Endothelial cell of umbilical vein (primary cell): ENCODE measurements around the gene EXOC5. TPM values are rescaled to one million over a fixed set of nuclear protein-coding genes. Genes with fewer than 3 reads are reported as not detected.

Experiments used
- BruUV-seq: library from RNA; stranded (reverse); fragments of 400-500 nt; replicated peaks from 2 replicates; lab custom pipeline; 2021; lab: Mats Ljungman, UMichigan
- CTCF ChIA-PET: fragments of 300-600, 350-600 bp; sonication (Branson Sonifier 250); formaldehyde crosslinking; loops from one replicate; lab custom pipeline; 2021; ENCODE audit warnings: antibody characterized with exemption, inconsistent platforms; lab: Charles Lee
- POLR2A ChIA-PET: fragments of 300-600, 350-600 bp; sonication (Branson Sonifier 250); formaldehyde crosslinking; loops from one replicate; lab custom pipeline; 2021; ENCODE audit warnings: antibody characterized with exemption, inconsistent platforms; lab: Charles Lee
- DNase-seq: peaks from one replicate; pipeline ENCODE4 v3.0.0-alpha.2; 2011; ENCODE audit warnings: low read depth, low spot score
- FAIRE-seq: peaks from 2 replicates; lab custom pipeline; 2011; peaks lifted over from hg19 to GRCh38; lab: Jason Lieb, UNC
- H2AFZ ChIP-seq: 2 replicates; pipeline ENCODE4 v1.6.0; 2012; ENCODE audit warnings: low read depth, low read length, control low read depth, inconsistent platforms
- H3K27ac ChIP-seq: 2 replicates; pipeline ENCODE4 v1.5.1; 2011; ENCODE audit warnings: low read depth, mild to moderate bottlenecking, control low read depth, low read length, moderate library complexity; ENCODE audit not compliant: insufficient read depth
- H3K27me3 ChIP-seq, 2 experiments: 2 replicates each; pipeline versions ENCODE4 v1.6.0 to v1.6.1; 2011; ENCODE audit warnings: low read length in 2 of 2, mixed read lengths in 1 of 2; ENCODE audit not compliant: control insufficient read depth in 2 of 2, insufficient read depth in 2 of 2
- H3K36me3 ChIP-seq, 2 experiments: 2 replicates in 1 of 2; 3 replicates in 1 of 2; pipeline ENCODE4 v1.5.1; 2011; ENCODE audit warnings: low read length in 2 of 2, mild to moderate bottlenecking in 1 of 2, moderate library complexity in 1 of 2; ENCODE audit not compliant: control insufficient read depth in 2 of 2, insufficient read depth in 2 of 2; ENCODE audit errors: extremely low read depth in 1 of 2
- H3K4me1 ChIP-seq: 3 replicates; pipeline ENCODE4 v1.5.1; 2011; ENCODE audit warnings: mild to moderate bottlenecking, low read length; ENCODE audit not compliant: control insufficient read depth, insufficient read depth; ENCODE audit errors: extremely low read depth
- H3K4me2 ChIP-seq: 2 replicates; pipeline ENCODE4 v1.6.1; 2011; ENCODE audit warnings: low read length, control low read depth, mixed read lengths; ENCODE audit not compliant: insufficient read depth
- H3K4me3 ChIP-seq, 3 experiments: fragments of 200-600 bp in 1 of 3; sonication (generic), shearing (Covaris generic) in 1 of 3; replicated peaks in 1 of 3; 2 replicates each; pipeline ENCODE4 v1.5.1; 2011 to 2016; ENCODE audit warnings: control low read depth in 3 of 3, low read length in 3 of 3, mild to moderate bottlenecking in 2 of 3, inconsistent platforms in 1 of 3, low read depth in 1 of 3, moderate library complexity in 1 of 3; ENCODE audit not compliant: insufficient read depth in 1 of 3
- H3K79me2 ChIP-seq: 2 replicates; pipeline ENCODE4 v1.6.0; 2012; ENCODE audit warnings: low read length, inconsistent platforms; ENCODE audit not compliant: control insufficient read depth, insufficient read depth
- H3K9ac ChIP-seq: replicated peaks from 2 replicates; pipeline ENCODE3; 2011; ENCODE audit warnings: low read length, control low read depth; ENCODE audit not compliant: insufficient read depth; ENCODE audit errors: extremely low read depth
- H3K9me1 ChIP-seq: replicated peaks from 3 replicates; pipeline ENCODE4 v1.6.0; 2011; ENCODE audit warnings: mild to moderate bottlenecking, low read length; ENCODE audit not compliant: control insufficient read depth, insufficient read depth; ENCODE audit errors: extremely low read depth
- H3K9me3 ChIP-seq: replicated peaks from 2 replicates; pipeline ENCODE4 v1.5.1; 2012; ENCODE audit warnings: low read length, inconsistent platforms; ENCODE audit not compliant: control insufficient read depth, insufficient read depth
- H4K20me1 ChIP-seq: replicated peaks from 2 replicates; pipeline ENCODE3; 2011; ENCODE audit warnings: mild to moderate bottlenecking, low read length; ENCODE audit not compliant: control insufficient read depth, insufficient read depth; ENCODE audit errors: extremely low read depth
- EZH2 ChIP-seq: IDR thresholded peaks from 2 replicates; pipeline ENCODE4 v1.6.1; 2012; ENCODE audit warnings: borderline replicate concordance, low read depth, mild to moderate bottlenecking, moderate library complexity, low read length, inconsistent platforms; ENCODE audit not compliant: severe bottlenecking
- FOS ChIP-seq: IDR thresholded peaks from 2 replicates; pipeline ENCODE4 v1.6.1; 2011; ENCODE audit warnings: mild to moderate bottlenecking, low read length, moderate library complexity, borderline replicate concordance; ENCODE audit not compliant: insufficient read depth
- GATA2 ChIP-seq: IDR thresholded peaks from 2 replicates; pipeline ENCODE4 v1.7.0; 2011; ENCODE audit warnings: low read depth, mild to moderate bottlenecking, moderate library complexity, mixed read lengths, low read length; ENCODE audit not compliant: insufficient read length, insufficient read depth
- JUN ChIP-seq: IDR thresholded peaks from 2 replicates; pipeline ENCODE4 v1.6.1; 2011; ENCODE audit warnings: borderline replicate concordance, low read depth; ENCODE audit not compliant: insufficient read length, insufficient read depth
- MYC ChIP-seq: IDR thresholded peaks from one replicate; pipeline ENCODE4 v1.6.1; 2011; ENCODE audit warnings: mild to moderate bottlenecking, low read depth, low read length
- POLR2A ChIP-seq: IDR thresholded peaks from 2 replicates; pipeline ENCODE4 v1.6.1; 2012; ENCODE audit warnings: low read depth, mild to moderate bottlenecking, control low read depth, low read length
- POLR2AphosphoS5 ChIP-seq: IDR thresholded peaks from 2 replicates; pipeline ENCODE4 v1.6.1; 2012; ENCODE audit warnings: low read depth, mild to moderate bottlenecking, control low read depth, low read length, moderate library complexity; ENCODE audit not compliant: insufficient read depth
- dilution Hi-C: fragments of 300-500 bp; cut with MboI; formaldehyde crosslinking; loops from one replicate; pipeline ENCODE4 v1.15.0; 2019; ENCODE audit warnings: low sequenced_read_pairs; ENCODE audit not compliant: extremely low pct_ligation_motif_present
- intact Hi-C: fragments of 100-400 bp; cut with micrococcal nuclease; formaldehyde crosslinking; loops from one replicate; pipeline ENCODE4 v1.10.0; 2022
- polyA plus RNA-seq, 4 experiments: library from polyadenylated mRNA; depleted of rRNA in 3 of 4; stranded (reverse) in 3 of 4; unstranded in 1 of 4; fragments of >200 nt; gene quantifications; 2 replicates each; pipeline versions ENCODE4 v1.2.1 to v1.2.3, GENCODE V29; 2011 to 2012; ENCODE audit warnings: missing spikeins in 1 of 4
- total RNA-seq: library from RNA; stranded (reverse); gene quantifications from 2 replicates; pipeline ENCODE4 v1.2.3, GENCODE V29; 2021
- TF ChIP-seq, protein P1 (sequence below): IDR thresholded peaks from 2 replicates; pipeline ENCODE4 v1.6.1; 2011; ENCODE audit not compliant: insufficient read depth, insufficient read length
- TF ChIP-seq, protein P2 (sequence below), 2 donors: IDR thresholded peaks; 1 replicate in 1 of 2; 2 replicates in 1 of 2; pipeline ENCODE4 v1.5.1; 2011; ENCODE audit warnings: low read length in 2 of 2, mild to moderate bottlenecking in 2 of 2, moderate library complexity in 2 of 2, control low read depth in 1 of 2, inconsistent platforms in 1 of 2, low read depth in 1 of 2; ENCODE audit not compliant: insufficient read depth in 1 of 2; ENCODE audit errors: extremely low read depth in 1 of 2

Gene EXOC5
- total and polyA plus RNA-seq, 2 donors (not counting 3 experiments of a cell fraction or from before 2014, with no cell fraction given) = 23.9 to 104 TPM

- peaks cover 7 to 24% of the 10 kb centered on the region in 2 experiments for H3K27me3 ChIP-seq
- FAIRE-seq = no peak
- H2AFZ ChIP-seq = no peak overlapping the region
- no peaks in the 10 kb centered on the region for H3K9me1 ChIP-seq
- H3K4me3 ChIP-seq = no peak overlapping the region
- H3K27ac ChIP-seq = no peak overlapping the region
- H3K36me3 ChIP-seq = no peaks in the 10 kb centered on the region
- dilution Hi-C loops = no loop called here
- no peak overlapping the region for H3K9ac ChIP-seq
- no peak for TF ChIP-seq POLR2AphosphoS5
- no peaks in the 10 kb centered on the region for H3K4me1 ChIP-seq
- intact Hi-C loops = no loop called here
- no TSS peak for BruUV-seq
- POLR2A ChIA-PET = no interaction called here
- no peaks in the 10 kb centered on the region for H3K9me3 ChIP-seq
- H3K79me2 ChIP-seq = no peaks in the 10 kb centered on the region
- DNase-seq = no peak
- H4K20me1 ChIP-seq = no peaks in the 10 kb centered on the region
- CTCF ChIA-PET = interaction anchor here (0.8 to 1.9 kb wide), 3 partner anchors 60 to 812 kb away, joined by 3 to 8 read pairs (median 7); no protein-coding TSS in a partner anchor
- H3K4me2 ChIP-seq = no peak overlapping the region
Measured at GRCh38 chr14:57302883-57303282, 34.2 kb upstream of the EXOC5 start.

DNA sequence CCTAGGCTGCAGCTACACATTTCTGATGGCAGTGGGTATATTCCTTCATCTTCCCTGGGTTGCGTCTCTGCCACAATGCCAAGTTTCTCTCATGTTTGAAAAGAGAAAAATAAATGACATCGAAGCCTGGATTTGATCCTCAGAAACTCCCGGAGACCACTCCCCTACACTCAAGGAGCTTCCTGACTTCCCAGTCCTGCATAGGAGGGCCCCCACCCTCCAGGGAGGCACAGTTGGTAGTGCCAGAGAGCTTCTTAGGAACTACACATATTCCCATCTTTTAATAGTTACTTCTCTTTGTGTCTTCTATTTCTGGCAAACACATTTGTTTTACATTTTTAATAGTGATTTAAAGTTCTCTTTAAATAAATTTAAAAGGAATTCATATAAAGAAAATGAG lies 30.8 kb upstream of the EXOC5 start:
- Histone ChIP-seq H3K36me3 (no peaks in the 10 kb centered on the region), H3K4me2 (no peak overlapping the region), H3K9ac (no peak overlapping the region), H3K27ac (no peak overlapping the region), H3K4me3 (no peak overlapping the region), H2AFZ (no peak overlapping the region), H3K27me3 (peaks cover 0 to 4% of the 10 kb centered on the region in 2 experiments), H3K9me1 (no peaks in the 10 kb centered on the region), H3K9me3 (no peaks in the 10 kb centered on the region), H4K20me1 (no peaks in the 10 kb centered on the region), H3K79me2 (no peaks in the 10 kb centered on the region), H3K4me1 (no peaks in the 10 kb centered on the region)
- dilution Hi-C loops (no loop called here), intact Hi-C loops (no loop called here)
- no peak for TF ChIP-seq MYC
- TF ChIP-seq FOS = no peak
- TF ChIP-seq, protein P1, sequence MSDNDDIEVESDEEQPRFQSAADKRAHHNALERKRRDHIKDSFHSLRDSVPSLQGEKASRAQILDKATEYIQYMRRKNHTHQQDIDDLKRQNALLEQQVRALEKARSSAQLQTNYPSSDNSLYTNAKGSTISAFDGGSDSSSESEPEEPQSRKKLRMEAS = no peak
- TF ChIP-seq POLR2AphosphoS5 = no peak
- TF ChIP-seq JUN = no peak
- no peak for TF ChIP-seq EZH2
- TF ChIP-seq GATA2 = no peak
- TF ChIP-seq, protein P2, sequence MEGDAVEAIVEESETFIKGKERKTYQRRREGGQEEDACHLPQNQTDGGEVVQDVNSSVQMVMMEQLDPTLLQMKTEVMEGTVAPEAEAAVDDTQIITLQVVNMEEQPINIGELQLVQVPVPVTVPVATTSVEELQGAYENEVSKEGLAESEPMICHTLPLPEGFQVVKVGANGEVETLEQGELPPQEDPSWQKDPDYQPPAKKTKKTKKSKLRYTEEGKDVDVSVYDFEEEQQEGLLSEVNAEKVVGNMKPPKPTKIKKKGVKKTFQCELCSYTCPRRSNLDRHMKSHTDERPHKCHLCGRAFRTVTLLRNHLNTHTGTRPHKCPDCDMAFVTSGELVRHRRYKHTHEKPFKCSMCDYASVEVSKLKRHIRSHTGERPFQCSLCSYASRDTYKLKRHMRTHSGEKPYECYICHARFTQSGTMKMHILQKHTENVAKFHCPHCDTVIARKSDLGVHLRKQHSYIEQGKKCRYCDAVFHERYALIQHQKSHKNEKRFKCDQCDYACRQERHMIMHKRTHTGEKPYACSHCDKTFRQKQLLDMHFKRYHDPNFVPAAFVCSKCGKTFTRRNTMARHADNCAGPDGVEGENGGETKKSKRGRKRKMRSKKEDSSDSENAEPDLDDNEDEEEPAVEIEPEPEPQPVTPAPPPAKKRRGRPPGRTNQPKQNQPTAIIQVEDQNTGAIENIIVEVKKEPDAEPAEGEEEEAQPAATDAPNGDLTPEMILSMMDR (IDR thresholded peaks at IDR 0.05; ENCODE audit: extremely low read depth in 1 of 2, insufficient read depth in 1 of 2, low read depth in 1 of 2, low read length in 2 of 2) = no peak
- no peak for TF ChIP-seq POLR2A
- ChIA-PET CTCF (interaction anchor here (1.1 kb wide), 1 partner anchor 18 kb away, joined by 3 read pairs; no protein-coding TSS in a partner anchor), POLR2A (no interaction called here)
- FAIRE-seq = no peak
- BruUV-seq = no TSS peak
- DNase-seq = no peak
